HepG2 (cell line): ENCODE results near the gene BRMS1. TPM values are rescaled to one million over a fixed set of nuclear protein-coding genes. Genes with fewer than 3 reads are reported as not detected.

ENCODE experiments used
- AHR ChIP-seq: IDR thresholded peaks from 2 replicates; pipeline ENCODE4 v1.6.1; 2018; ENCODE audit warnings: missing genetic modification reagents, missing compliant biosample characterization
- ELF1 ChIP-seq: sonication (generic); formaldehyde crosslinking; IDR thresholded peaks from 2 replicates; pipeline ENCODE4 v1.4.0; 2020; ENCODE audit warnings: missing genetic modification reagents
- FOXO1 ChIP-seq: sonication (generic); formaldehyde crosslinking; IDR thresholded peaks from 2 replicates; pipeline ENCODE4 v1.4.0; 2020; ENCODE audit warnings: missing genetic modification reagents
- GFI1 ChIP-seq: sonication (generic); formaldehyde crosslinking; IDR thresholded peaks from 2 replicates; pipeline ENCODE4 v1.5.0; 2020; ENCODE audit warnings: missing genetic modification reagents, mild to moderate bottlenecking, borderline replicate concordance
- HES4 ChIP-seq: sonication (generic); formaldehyde crosslinking; IDR thresholded peaks from 2 replicates; pipeline ENCODE4 v1.9.0; 2021; ENCODE audit warnings: mild to moderate bottlenecking, missing genetic modification reagents, borderline replicate concordance
- HMG20B ChIP-seq: conservative IDR thresholded peaks from 2 replicates; pipeline ENCODE4 v1.6.1; 2016; ENCODE audit warnings: missing genetic modification reagents, missing compliant biosample characterization
- PHB2 ChIP-seq: fragments of 450-650 bp; IDR thresholded peaks from 2 replicates; pipeline ENCODE4 v1.6.1; 2018; ENCODE audit not compliant: partially characterized antibody
- RFXANK ChIP-seq: IDR thresholded peaks from 2 replicates; pipeline ENCODE4 v1.6.1; 2016
- SAP130 ChIP-seq: IDR thresholded peaks from 2 replicates; pipeline ENCODE4 v1.6.1; 2016; ENCODE audit warnings: low read depth
- SP5 ChIP-seq: IDR thresholded peaks from 2 replicates; pipeline ENCODE4 v1.6.1; 2016; ENCODE audit warnings: low read depth, borderline replicate concordance
- TOE1 ChIP-seq: sonication (generic); formaldehyde crosslinking; IDR thresholded peaks from 2 replicates; pipeline ENCODE4 v1.4.0; 2020; ENCODE audit warnings: mild to moderate bottlenecking, missing genetic modification reagents
- ZNF274 ChIP-seq: sonication (generic); formaldehyde crosslinking; IDR thresholded peaks from 2 replicates; pipeline ENCODE4 v1.5.1; 2020; ENCODE audit warnings: mild to moderate bottlenecking, missing genetic modification reagents
- ZNF451 ChIP-seq: sonication (generic); formaldehyde crosslinking; IDR thresholded peaks from 2 replicates; pipeline ENCODE4 v1.5.0; 2020; ENCODE audit warnings: mild to moderate bottlenecking, missing genetic modification reagents
- ZNF772 ChIP-seq: sonication (generic); formaldehyde crosslinking; IDR thresholded peaks from 2 replicates; pipeline ENCODE4 v1.5.0; 2020; ENCODE audit warnings: mild to moderate bottlenecking, missing genetic modification reagents
- polyA plus RNA-seq, 8 experiments: library from polyadenylated mRNA; depleted of rRNA in 3 of 8; stranded (reverse) in 7 of 8; unstranded in 1 of 8; fragments of >200 nt; fragmentation: Illumina TruSeq in 4 of 8; extraction: Trizol in 4 of 8; gene quantifications; 2 replicates each; pipeline versions ENCODE4 v1.2.1 to v1.2.3, GENCODE V29; 2011 to 2016; ENCODE audit warnings: low read depth in 4 of 8, missing spikeins in 1 of 8, mixed read lengths in 1 of 8; ENCODE audit not compliant: insufficient read depth in 1 of 8
- total RNA-seq, 5 experiments: library from RNA; depleted of rRNA; stranded (reverse); fragments of >200 nt; fragmentation: Illumina TruSeq; extraction: Trizol; gene quantifications; 2 replicates each; pipeline ENCODE4 v1.2.3, GENCODE V29; 2016; ENCODE audit warnings: low read depth in 1 of 5
- TF ChIP-seq, protein P1 (sequence below): IDR thresholded peaks from 2 replicates; pipeline ENCODE4 v1.6.1; 2016; ENCODE audit warnings: missing compliant biosample characterization, missing genetic modification reagents, borderline replicate concordance
- TF ChIP-seq, protein P2 (sequence below): sonication (generic); formaldehyde crosslinking; conservative IDR thresholded peaks from 2 replicates; pipeline ENCODE4 v1.8.0; 2022; ENCODE audit warnings: mild to moderate bottlenecking, moderate library complexity, missing genetic modification reagents
- TF ChIP-seq, protein P3 (sequence below): sonication (generic); formaldehyde crosslinking; IDR thresholded peaks from 2 replicates; pipeline ENCODE4 v1.9.0; 2022; ENCODE audit warnings: low read depth, missing genetic modification reagents
- TF ChIP-seq, protein P4 (sequence below): IDR thresholded peaks from 2 replicates; pipeline ENCODE4 v1.6.1; 2016; ENCODE audit warnings: missing genetic modification reagents, missing compliant biosample characterization
- TF ChIP-seq, protein P5 (sequence below): sonication (generic); formaldehyde crosslinking; IDR thresholded peaks from 2 replicates; pipeline ENCODE4 v1.8.0; 2022; ENCODE audit warnings: low read depth, missing genetic modification reagents

Gene BRMS1
- total and polyA plus RNA-seq, 2 of the 13 experiments (the other 11 are each of a cell fraction or from before 2014, with no cell fraction given): 15.8 to 55.7 TPM

DNA sequence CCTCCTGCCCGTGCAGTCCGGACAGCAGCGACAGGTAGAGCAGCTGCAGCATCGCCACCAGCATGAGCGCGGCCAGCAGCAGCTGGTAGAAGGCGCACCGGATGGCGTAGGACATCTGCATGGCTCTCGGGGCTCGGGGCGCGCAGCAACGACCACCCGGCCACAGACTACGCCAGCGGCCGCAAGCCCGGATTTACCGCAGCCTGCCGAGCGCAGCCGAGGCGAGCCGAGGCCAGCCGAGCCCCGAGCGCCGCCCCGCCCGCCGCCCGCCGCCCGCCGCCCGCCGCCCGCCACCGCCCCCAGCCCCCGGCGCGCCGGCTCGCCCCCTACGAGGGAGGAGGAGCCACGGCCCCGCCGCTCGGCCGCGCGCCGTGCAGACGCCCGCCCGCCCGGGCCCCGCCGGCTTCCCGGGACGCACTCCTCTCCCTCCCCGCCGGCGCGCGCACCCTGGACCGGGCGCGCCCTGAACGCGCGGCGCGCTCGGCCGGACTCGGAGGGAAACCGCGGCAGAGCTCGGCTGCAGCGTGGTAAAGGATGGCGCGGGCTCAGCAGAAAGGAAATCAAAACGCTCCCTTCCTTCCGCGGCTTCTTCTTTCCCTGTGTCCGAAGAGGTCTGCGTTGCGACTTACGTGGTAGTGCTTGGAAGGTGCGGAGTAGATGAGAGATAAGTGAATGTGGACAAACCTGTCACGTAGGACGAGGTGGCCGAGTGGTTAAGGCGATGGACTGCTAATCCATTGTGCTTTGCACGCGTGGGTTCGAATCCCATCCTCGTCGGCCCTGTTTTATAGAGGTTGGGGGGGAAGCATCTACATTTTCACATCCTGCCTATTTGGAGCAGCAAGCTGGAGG is 2.7 kb upstream of the BRMS1 start, which contains the start of gene B4GAT1 (continued):
- TF ChIP-seq ELF1 (CRISPR knock-in tag) (peak; percentile 32; the same call in 1 of the 2 replicates), AHR (peak; percentile 31; the same call in 1 of the 2 replicates), ZNF772 (no peak; the same call in 1 of the 2 replicates), HMG20B (no peak), SP5 (CRISPR knock-in tag) (0 out of 2 replicates have a peak, but pooled peaks have one; percentile 21), ZNF451 (CRISPR knock-in tag) (peak; percentile 48; the same call in 1 of the 2 replicates), GFI1 (peak; percentile 42), ZNF274 (CRISPR knock-in tag) (peak; percentile 47; the same call in 1 of the 2 replicates), PHB2 (no peak), TOE1 (0 out of 2 replicates have a peak, but pooled peaks have one; percentile 46), FOXO1 (CRISPR knock-in tag) (peak; percentile 53; the same call in 1 of the 2 replicates), SAP130 (CRISPR knock-in tag) (peak; percentile 26), HES4 (CRISPR knock-in tag) (no peak; the same call in 1 of the 2 replicates), RFXANK (CRISPR knock-in tag) (0 out of 2 replicates have a peak, but pooled peaks have one; percentile 23)
- TF ChIP-seq, protein P1, sequence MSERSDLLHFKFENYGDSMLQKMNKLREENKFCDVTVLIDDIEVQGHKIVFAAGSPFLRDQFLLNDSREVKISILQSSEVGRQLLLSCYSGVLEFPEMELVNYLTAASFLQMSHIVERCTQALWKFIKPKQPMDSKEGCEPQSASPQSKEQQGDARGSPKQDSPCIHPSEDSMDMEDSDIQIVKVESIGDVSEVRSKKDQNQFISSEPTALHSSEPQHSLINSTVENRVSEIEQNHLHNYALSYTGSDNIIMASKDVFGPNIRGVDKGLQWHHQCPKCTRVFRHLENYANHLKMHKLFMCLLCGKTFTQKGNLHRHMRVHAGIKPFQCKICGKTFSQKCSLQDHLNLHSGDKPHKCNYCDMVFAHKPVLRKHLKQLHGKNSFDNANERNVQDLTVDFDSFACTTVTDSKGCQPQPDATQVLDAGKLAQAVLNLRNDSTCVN (CRISPR knock-in tag): peak; percentile 70; the same call in 1 of the 2 replicates
- TF ChIP-seq, protein P2, sequence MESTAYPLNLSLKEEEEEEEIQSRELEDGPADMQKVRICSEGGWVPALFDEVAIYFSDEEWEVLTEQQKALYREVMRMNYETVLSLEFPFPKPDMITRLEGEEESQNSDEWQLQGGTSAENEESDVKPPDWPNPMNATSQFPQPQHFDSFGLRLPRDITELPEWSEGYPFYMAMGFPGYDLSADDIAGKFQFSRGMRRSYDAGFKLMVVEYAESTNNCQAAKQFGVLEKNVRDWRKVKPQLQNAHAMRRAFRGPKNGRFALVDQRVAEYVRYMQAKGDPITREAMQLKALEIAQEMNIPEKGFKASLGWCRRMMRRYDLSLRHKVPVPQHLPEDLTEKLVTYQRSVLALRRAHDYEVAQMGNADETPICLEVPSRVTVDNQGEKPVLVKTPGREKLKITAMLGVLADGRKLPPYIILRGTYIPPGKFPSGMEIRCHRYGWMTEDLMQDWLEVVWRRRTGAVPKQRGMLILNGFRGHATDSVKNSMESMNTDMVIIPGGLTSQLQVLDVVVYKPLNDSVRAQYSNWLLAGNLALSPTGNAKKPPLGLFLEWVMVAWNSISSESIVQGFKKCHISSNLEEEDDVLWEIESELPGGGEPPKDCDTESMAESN (CRISPR knock-in tag): peak; percentile 74; the same call in 1 of the 2 replicates
- TF ChIP-seq, protein P3, sequence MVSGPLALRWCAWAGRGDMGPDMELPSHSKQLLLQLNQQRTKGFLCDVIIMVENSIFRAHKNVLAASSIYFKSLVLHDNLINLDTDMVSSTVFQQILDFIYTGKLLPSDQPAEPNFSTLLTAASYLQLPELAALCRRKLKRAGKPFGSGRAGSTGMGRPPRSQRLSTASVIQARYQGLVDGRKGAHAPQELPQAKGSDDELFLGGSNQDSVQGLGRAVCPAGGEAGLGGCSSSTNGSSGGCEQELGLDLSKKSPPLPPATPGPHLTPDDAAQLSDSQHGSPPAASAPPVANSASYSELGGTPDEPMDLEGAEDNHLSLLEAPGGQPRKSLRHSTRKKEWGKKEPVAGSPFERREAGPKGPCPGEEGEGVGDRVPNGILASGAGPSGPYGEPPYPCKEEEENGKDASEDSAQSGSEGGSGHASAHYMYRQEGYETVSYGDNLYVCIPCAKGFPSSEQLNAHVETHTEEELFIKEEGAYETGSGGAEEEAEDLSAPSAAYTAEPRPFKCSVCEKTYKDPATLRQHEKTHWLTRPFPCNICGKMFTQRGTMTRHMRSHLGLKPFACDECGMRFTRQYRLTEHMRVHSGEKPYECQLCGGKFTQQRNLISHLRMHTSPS (CRISPR knock-in tag): 0 out of 2 replicates have a peak, but pooled peaks have one; percentile 22
- TF ChIP-seq, protein P4, sequence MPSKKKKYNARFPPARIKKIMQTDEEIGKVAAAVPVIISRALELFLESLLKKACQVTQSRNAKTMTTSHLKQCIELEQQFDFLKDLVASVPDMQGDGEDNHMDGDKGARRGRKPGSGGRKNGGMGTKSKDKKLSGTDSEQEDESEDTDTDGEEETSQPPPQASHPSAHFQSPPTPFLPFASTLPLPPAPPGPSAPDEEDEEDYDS (CRISPR knock-in tag): 0 out of 2 replicates have a peak, but pooled peaks have one; percentile 11
- TF ChIP-seq, protein P5, sequence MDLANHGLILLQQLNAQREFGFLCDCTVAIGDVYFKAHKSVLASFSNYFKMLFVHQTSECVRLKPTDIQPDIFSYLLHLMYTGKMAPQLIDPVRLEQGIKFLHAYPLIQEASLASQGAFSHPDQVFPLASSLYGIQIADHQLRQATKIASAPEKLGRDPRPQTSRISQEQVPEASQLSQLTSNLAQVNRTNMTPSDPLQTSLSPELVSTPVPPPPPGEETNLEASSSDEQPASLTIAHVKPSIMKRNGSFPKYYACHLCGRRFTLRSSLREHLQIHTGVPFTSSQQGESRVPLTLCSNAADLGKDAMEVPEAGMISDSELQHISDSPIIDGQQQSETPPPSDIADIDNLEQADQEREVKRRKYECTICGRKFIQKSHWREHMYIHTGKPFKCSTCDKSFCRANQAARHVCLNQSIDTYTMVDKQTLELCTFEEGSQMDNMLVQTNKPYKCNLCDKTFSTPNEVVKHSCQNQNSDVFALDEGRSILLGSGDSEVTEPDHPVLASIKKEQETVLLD (CRISPR knock-in tag): peak; percentile 38; the same call in 1 of the 2 replicates
